Measurements from ENCODE around the gene CD302.
"Not testable (repeated sequence)": the region's sequence is repeated elsewhere in the genome, so short reads cannot be mapped to it uniquely, and the experiment has no call there.

Gene CD302, protein sequence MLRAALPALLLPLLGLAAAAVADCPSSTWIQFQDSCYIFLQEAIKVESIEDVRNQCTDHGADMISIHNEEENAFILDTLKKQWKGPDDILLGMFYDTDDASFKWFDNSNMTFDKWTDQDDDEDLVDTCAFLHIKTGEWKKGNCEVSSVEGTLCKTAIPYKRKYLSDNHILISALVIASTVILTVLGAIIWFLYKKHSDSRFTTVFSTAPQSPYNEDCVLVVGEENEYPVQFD

DNA sequence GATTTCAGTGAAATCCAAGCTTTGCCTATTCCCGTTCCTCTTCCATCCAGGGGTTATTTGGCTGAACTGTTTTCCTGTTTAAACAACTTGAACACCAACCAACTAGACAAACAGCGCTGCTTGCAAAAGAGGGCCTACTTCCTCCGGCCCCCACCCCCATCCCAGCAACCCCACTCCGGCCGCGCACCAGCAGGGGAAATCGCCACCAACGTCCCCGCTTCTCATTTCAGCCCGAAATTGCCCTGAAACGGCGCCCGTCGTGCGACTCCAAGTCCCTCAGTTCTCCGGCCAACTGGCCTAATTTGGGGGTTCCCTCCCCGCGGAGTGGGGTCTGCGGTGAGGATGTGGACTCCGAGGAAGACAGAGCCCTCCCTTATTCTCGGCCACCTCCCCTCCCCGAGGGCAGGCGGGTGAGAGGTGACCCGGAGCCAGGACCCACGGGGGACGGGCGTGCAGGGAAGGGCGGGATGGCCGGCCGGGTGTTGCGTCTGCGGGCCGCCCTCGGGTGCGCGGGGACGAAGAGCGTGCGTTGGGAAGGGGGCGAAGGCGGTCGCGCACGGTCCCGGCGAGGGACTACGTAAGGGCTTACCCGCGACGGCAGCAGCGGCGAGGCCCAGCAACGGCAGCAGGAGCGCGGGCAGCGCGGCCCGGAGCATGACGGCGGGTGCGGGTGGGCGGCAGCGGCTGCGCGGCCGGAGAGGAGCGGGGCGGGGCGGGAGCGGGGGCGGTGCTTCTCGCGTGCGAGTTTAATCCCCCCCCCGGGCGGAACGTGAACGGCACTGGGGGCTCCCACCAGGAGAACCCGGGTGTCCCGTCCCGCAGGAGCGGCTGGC lies at the start of gene CD302:
TSS of gene CD302 (minus strand) at position 666 of the 833 bp plus-strand sequence. CDS start at position 656, 10 bp downstream.
- Histone ChIP-seq H3K9me3 (ENCODE audit: control insufficient read depth, low read depth, low read length) (no peaks in the 10 kb centered on the region), H3K4me1 (ENCODE audit: control insufficient read depth, low read depth, low read length) (peaks cover 3% of the 10 kb centered on the region), H3K27ac (ENCODE audit: low read length) (no peak within 1 kb of the TSS), H3K36me3 (ENCODE audit: control insufficient read depth, low read depth, low read length) (no peaks in the 10 kb centered on the region), H3K27me3 (ENCODE audit: control insufficient read depth, insufficient read depth, low read length) (peaks cover 46% of the 10 kb centered on the region), H3K9ac (ENCODE audit: low read length) (peak within 1 kb of the TSS; percentile 36), H3K4me3 (ENCODE audit: low read length) (peak within 1 kb of the TSS; percentile 67)

DNA sequence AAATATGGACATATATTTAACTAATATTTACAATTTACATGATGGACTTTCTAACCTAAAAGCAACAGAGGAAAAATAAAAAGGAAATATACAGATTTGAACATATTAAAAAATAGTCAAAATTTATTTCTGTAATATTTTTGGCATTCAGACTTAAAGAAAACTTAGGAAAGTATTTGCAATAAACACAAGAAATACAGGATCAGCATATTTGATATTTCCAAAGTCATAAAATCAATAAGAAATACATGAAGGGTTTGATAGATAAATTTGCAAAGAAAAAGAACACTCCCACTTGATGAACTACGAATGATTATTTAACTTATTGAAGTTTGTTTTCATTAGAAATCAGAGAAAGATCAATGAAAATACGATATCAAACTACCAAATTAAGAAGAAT lies 48.6 kb upstream of the CD302 start:
- Histone ChIP-seq H3K27ac (ENCODE audit: low read length) (no peak overlapping the region), H3K4me3 (ENCODE audit: low read length) (no peak overlapping the region), H3K27me3 (ENCODE audit: control insufficient read depth, insufficient read depth, low read length) (no peaks in the 10 kb centered on the region), H3K36me3 (ENCODE audit: control insufficient read depth, low read depth, low read length) (no peaks in the 10 kb centered on the region), H3K4me1 (ENCODE audit: control insufficient read depth, low read depth, low read length) (no peaks in the 10 kb centered on the region), H3K9me3 (ENCODE audit: control insufficient read depth, low read depth, low read length) (no peaks in the 10 kb centered on the region), H3K9ac (ENCODE audit: low read length) (no peak overlapping the region)

DNA sequence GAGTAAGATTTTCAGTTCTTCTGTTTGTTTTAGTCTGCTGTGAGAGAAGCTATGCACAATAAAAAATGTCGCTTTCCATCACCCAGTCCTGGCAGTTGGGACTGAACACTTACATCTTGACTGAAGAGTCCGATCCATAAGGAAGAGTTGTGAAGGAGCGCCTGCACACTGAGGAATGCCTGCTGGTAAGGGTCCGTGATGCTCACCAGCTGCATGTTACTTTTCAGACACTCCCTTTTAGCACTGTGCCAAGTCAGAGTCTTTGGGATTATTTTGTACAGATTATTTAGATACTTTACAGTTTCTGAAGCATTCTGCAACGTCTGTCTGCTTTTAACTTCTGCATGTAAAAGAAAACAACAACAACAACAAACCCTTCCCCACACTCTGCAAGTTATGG lies 42.6 kb upstream of the CD302 start:
- no peak overlapping the region for H3K9ac ChIP-seq (ENCODE audit: low read length)
- no peak overlapping the region for H3K4me3 ChIP-seq (ENCODE audit: low read length)
- no peaks in the 10 kb centered on the region for H3K36me3 ChIP-seq (ENCODE audit: control insufficient read depth, low read depth, low read length)
- no peaks in the 10 kb centered on the region for H3K4me1 ChIP-seq (ENCODE audit: control insufficient read depth, low read depth, low read length)
- H3K9me3 ChIP-seq (ENCODE audit: control insufficient read depth, low read depth, low read length), result no peaks in the 10 kb centered on the region
- H3K27me3 ChIP-seq (ENCODE audit: control insufficient read depth, insufficient read depth, low read length), result peaks cover 3% of the 10 kb centered on the region
- H3K27ac ChIP-seq (ENCODE audit: low read length), result no peak overlapping the region

DNA sequence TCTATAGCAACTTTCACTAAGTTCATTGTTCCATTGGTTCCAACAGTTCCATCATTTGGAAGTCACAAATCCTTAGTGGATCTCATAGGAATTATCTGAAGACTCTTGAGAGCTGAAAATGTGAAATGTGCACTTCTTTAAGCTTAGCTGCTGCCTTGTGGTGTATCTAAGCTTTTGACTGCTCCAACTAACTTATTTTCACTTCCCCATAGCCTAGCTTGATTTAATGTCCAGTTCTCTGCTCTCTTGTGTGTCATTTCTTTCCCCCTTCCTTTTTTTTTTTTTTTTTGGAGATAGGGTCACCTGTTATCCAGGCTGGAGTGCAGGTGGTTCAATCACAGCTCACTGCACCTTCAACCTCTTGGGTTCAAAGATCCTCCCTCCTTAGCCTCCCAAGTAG lies 34.9 kb upstream of the CD302 start:
- Histone ChIP-seq H3K9ac (ENCODE audit: low read length) (no peak overlapping the region), H3K27me3 (ENCODE audit: control insufficient read depth, insufficient read depth, low read length) (peaks cover 72% of the 10 kb centered on the region)

DNA sequence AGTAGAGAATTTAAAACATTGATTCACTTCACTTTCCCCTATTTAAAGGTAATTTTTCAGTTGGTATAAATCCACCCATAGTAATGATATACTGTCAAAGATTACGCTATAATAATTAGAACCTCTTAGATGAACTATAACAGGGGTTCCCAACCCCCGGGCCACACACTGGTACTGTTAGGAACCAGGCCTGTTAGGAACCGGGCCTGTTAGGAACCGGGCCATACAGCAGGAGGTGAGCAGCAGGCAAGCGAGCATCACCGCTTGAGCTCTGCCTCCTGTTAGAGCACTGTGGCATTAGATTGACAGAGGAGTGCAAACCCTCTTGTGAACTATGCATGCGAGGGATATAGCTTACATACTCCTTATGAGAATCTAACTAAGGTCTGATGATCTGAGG lies 34.0 kb upstream of the CD302 start:
- Histone ChIP-seq H3K27me3 (ENCODE audit: control insufficient read depth, insufficient read depth, low read length) (peaks cover 72% of the 10 kb centered on the region), H3K4me3 (ENCODE audit: low read length) (no peak overlapping the region), H3K9me3 (ENCODE audit: control insufficient read depth, low read depth, low read length) (no peaks in the 10 kb centered on the region), H3K4me1 (ENCODE audit: control insufficient read depth, low read depth, low read length) (no peaks in the 10 kb centered on the region), H3K36me3 (ENCODE audit: control insufficient read depth, low read depth, low read length) (no peaks in the 10 kb centered on the region), H3K27ac (ENCODE audit: low read length) (no peak overlapping the region), H3K9ac (ENCODE audit: low read length) (no peak overlapping the region)

More for the DNA sequence above, 34.9 kb upstream of the CD302 start:
- H3K9me3 ChIP-seq (ENCODE audit: control insufficient read depth, low read depth, low read length), result no peaks in the 10 kb centered on the region
- no peak overlapping the region for H3K4me3 ChIP-seq (ENCODE audit: low read length)
- H3K4me1 ChIP-seq (ENCODE audit: control insufficient read depth, low read depth, low read length), result no peaks in the 10 kb centered on the region
- no peak overlapping the region for H3K27ac ChIP-seq (ENCODE audit: low read length)
- no peaks in the 10 kb centered on the region for H3K36me3 ChIP-seq (ENCODE audit: control insufficient read depth, low read depth, low read length)

DNA sequence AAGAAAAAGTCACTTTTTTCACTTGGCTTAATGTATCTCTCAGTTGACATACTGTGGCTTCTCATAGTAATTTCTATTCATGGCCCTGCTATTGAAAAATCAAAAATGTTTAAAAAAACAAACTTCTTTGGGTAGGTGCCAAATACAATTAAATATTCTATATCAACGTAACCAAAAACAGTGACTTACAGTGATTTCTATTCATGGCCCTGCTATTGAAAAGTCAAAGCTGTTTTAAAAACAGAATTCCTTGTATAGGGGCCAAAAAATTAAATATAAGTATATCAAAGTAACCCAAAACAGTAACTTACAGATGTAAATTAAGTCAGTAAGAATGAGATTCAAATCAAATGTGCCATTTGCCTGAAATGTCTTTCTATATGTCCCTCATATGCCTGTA lies 31.4 kb upstream of the CD302 start:
- no peak overlapping the region for H3K27ac ChIP-seq (ENCODE audit: low read length)
- no peak overlapping the region for H3K4me3 ChIP-seq (ENCODE audit: low read length)
- H3K9ac ChIP-seq (ENCODE audit: low read length), result no peak overlapping the region
- H3K36me3 ChIP-seq (ENCODE audit: control insufficient read depth, low read depth, low read length), result no peaks in the 10 kb centered on the region
- no peaks in the 10 kb centered on the region for H3K9me3 ChIP-seq (ENCODE audit: control insufficient read depth, low read depth, low read length)
- H3K4me1 ChIP-seq (ENCODE audit: control insufficient read depth, low read depth, low read length), result no peaks in the 10 kb centered on the region
- H3K27me3 ChIP-seq (ENCODE audit: control insufficient read depth, insufficient read depth, low read length), result peaks cover 62% of the 10 kb centered on the region

DNA sequence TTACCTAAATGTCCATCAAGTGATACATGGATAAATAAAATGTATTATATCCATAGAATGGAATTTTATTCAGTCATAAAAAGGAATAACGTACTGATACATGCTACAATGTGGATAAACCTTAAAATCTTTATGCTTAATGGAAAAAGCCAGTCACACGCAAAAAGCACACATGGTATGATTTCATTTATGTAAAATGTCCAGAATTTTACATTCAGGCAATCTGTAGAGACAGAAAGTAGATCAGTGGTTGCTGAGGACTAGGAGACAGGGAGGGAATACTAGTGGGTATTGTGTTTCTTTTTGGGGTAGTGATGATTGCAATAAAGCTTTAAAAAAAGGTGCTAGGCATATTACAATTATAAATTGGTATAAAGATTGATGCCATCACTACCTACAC lies 30.7 kb upstream of the CD302 start:
- Histone ChIP-seq H3K27me3 (ENCODE audit: control insufficient read depth, insufficient read depth, low read length) (peaks cover 56% of the 10 kb centered on the region), H3K27ac (ENCODE audit: low read length) (no peak overlapping the region), H3K4me1 (ENCODE audit: control insufficient read depth, low read depth, low read length) (no peaks in the 10 kb centered on the region), H3K9ac (ENCODE audit: low read length) (no peak overlapping the region), H3K36me3 (ENCODE audit: control insufficient read depth, low read depth, low read length) (no peaks in the 10 kb centered on the region), H3K4me3 (ENCODE audit: low read length) (no peak overlapping the region), H3K9me3 (ENCODE audit: control insufficient read depth, low read depth, low read length) (no peaks in the 10 kb centered on the region)

DNA sequence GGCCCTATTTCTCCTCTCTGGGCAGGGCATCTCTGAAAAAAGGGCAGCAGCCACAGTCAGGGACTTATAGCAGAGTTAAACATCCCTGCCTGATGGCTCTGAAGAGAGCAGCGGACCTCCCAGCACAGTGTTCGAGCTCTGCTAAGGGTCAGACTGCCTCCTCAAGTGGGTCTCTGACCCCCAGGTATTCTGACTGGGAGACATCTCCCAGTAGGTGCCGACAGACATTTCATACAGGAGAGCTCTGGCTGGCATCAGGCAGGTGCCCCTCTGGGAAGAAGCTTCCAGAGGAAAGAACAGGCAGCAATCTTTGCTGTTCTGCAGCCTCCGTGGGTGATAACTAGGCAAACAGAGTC lies 24.4 kb upstream of the CD302 start:
- not testable (repeated sequence) for H3K9me3 ChIP-seq (ENCODE audit: control insufficient read depth, low read depth, low read length); H3K36me3 ChIP-seq (ENCODE audit: control insufficient read depth, low read depth, low read length); H3K4me1 ChIP-seq (ENCODE audit: control insufficient read depth, low read depth, low read length); H3K27me3 ChIP-seq (ENCODE audit: control insufficient read depth, insufficient read depth, low read length); H3K4me3 ChIP-seq (ENCODE audit: low read length); H3K9ac ChIP-seq (ENCODE audit: low read length); H3K27ac ChIP-seq (ENCODE audit: low read length)

DNA sequence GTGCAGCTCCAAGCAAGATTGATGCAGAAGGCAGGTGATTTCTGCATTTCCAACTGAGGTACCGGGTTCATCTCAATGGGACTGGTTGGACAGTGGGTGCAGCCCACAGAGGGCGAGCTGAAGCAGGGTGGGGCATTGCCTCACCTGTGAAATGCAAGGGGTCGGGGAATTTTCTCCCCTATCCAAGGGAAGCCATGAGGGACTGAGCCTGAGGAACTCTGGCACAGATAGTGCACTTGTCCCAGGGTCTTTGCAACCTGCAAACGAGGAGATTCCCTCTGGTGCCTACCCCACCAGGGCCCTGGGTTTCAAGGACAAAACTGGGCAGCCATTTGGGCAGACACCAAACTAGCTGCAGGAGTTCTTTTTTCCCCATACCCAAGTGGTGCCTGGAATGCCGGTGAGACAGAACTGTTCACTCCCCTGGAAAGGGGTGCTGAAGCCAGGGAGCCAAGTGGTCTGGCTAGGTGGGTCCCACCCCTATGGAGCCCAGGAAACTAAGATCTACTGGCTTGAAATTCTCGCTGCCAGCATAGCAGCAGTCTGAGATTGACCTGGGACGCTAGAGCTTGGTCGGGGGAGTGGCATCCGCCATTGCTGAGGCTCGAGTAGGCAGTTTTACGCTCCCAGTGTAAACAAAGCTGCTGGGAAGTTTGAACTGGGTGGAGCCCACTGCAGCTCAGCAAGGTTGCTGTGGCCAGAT lies 23.9 kb upstream of the CD302 start:
- not testable (repeated sequence) for H3K9me3 ChIP-seq (ENCODE audit: control insufficient read depth, low read depth, low read length); H3K27ac ChIP-seq (ENCODE audit: low read length); H3K4me1 ChIP-seq (ENCODE audit: control insufficient read depth, low read depth, low read length); H3K27me3 ChIP-seq (ENCODE audit: control insufficient read depth, insufficient read depth, low read length); H3K36me3 ChIP-seq (ENCODE audit: control insufficient read depth, low read depth, low read length); H3K4me3 ChIP-seq (ENCODE audit: low read length); H3K9ac ChIP-seq (ENCODE audit: low read length)

DNA sequence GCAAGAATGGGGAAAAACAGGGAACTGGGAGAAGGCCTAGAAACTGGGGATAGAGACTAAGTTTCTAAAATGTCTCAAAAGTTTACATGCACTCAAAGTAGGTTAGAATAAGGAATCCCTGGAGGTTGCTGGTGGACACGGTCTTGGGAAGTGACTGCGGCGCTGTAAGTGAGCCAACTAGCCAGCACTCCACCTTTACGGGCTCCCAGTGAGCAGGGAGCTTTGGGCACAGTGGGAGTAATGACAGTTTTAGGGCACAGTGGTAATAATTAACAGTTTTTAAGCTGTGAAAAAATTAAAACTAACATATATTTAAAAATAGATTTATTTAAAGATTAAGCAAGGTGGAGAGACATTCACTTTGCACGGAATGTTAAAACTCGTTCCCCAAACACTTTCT lies 20.9 kb upstream of the CD302 start:
- H3K27ac ChIP-seq (ENCODE audit: low read length), result no peak overlapping the region
- no peaks in the 10 kb centered on the region for H3K9me3 ChIP-seq (ENCODE audit: control insufficient read depth, low read depth, low read length)
- H3K27me3 ChIP-seq (ENCODE audit: control insufficient read depth, insufficient read depth, low read length), result no peaks in the 10 kb centered on the region
- no peak overlapping the region for H3K4me3 ChIP-seq (ENCODE audit: low read length)
- no peak overlapping the region for H3K9ac ChIP-seq (ENCODE audit: low read length)
- H3K4me1 ChIP-seq (ENCODE audit: control insufficient read depth, low read depth, low read length), result no peaks in the 10 kb centered on the region
- no peaks in the 10 kb centered on the region for H3K36me3 ChIP-seq (ENCODE audit: control insufficient read depth, low read depth, low read length)

DNA sequence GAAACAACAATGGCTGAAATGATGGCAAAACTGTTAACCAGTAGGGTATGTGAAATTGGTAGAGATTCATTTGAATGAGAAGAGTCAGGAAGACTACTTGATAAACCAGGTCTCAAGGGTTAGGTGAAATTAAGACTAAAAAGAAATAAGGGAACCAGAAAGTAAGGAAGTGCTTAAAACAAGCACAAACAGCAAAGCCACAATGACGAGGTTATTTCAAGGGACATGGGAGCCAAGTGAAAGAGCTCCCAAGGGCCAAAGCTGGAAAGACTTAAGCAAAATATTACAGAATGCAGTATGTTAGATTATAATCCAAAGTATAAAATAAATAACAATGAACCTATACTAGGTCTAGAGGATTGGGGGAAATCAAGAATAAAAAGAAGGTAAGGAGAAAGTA lies 19.3 kb upstream of the CD302 start:
- H3K36me3 ChIP-seq (ENCODE audit: control insufficient read depth, low read depth, low read length), result no peaks in the 10 kb centered on the region
- no peaks in the 10 kb centered on the region for H3K27me3 ChIP-seq (ENCODE audit: control insufficient read depth, insufficient read depth, low read length)
- no peak overlapping the region for H3K27ac ChIP-seq (ENCODE audit: low read length)

More for the DNA sequence above, 19.3 kb upstream of the CD302 start:
- no peak overlapping the region for H3K4me3 ChIP-seq (ENCODE audit: low read length)
- H3K9ac ChIP-seq (ENCODE audit: low read length), result no peak overlapping the region
- no peaks in the 10 kb centered on the region for H3K9me3 ChIP-seq (ENCODE audit: control insufficient read depth, low read depth, low read length)
- H3K4me1 ChIP-seq (ENCODE audit: control insufficient read depth, low read depth, low read length), result no peaks in the 10 kb centered on the region
